ENCODE results near the gene TXNRD2. TPM values are rescaled to one million over a fixed set of nuclear protein-coding genes. Genes with fewer than 3 reads are reported as not detected.
"Not testable (repeated sequence)": the region's sequence is repeated elsewhere in the genome, so short reads cannot be mapped to it uniquely, and the experiment has no call there.

TXNRD2 gene
- total RNA-seq, 4 donors from 2014 or later = 8.4 to 33.2 (median 15.7) TPM

GRCh38 chr22:19937616-19938473, 3.8 kb downstream of the TXNRD2 start:
- no peak for DNase-seq (ENCODE audit: low spot score in 2 of 2)
- Histone ChIP-seq H3K36me3 (no peaks in the 10 kb centered on the region), H3K27me3 (no peaks in the 10 kb centered on the region), H3K4me3 (no peak overlapping the region), H3K27ac (no peak overlapping the region), H3K9me3 (no peaks in the 10 kb centered on the region), H3K4me1 (peaks cover 22% of the 10 kb centered on the region)
- TF ChIP-seq CTCF (IDR thresholded peaks at IDR 0.05) (no peak), POLR2AphosphoS5 (IDR thresholded peaks at IDR 0.05) (no peak), POLR2A (IDR thresholded peaks at IDR 0.05) (no peak), EP300 (IDR thresholded peaks at IDR 0.05) (no peak)
- 88% methylated on average over 16 of the region's 16 CpGs for WGBS

GRCh38 chr22:19936513-19936912, 5.1 kb downstream of the TXNRD2 start:
- TF ChIP-seq POLR2AphosphoS5 (IDR thresholded peaks at IDR 0.05) (no peak), POLR2A (IDR thresholded peaks at IDR 0.05) (no peak)
- WGBS = 95% methylated on average over 7 of the region's 7 CpGs
- Histone ChIP-seq H3K4me3 (no peak overlapping the region), H3K27ac (no peak overlapping the region), H3K36me3 (no peaks in the 10 kb centered on the region), H3K4me1 (peaks cover 21% of the 10 kb centered on the region), H3K27me3 (no peaks in the 10 kb centered on the region), H3K9me3 (no peaks in the 10 kb centered on the region)
- DNase-seq (ENCODE audit: low spot score in 2 of 2) = no peak

- H3K4me1 ChIP-seq = peaks cover 12% of the 10 kb centered on the region
- DNase-seq (ENCODE audit: low spot score in 2 of 2); H3K9me3 ChIP-seq; H3K27me3 ChIP-seq; H3K36me3 ChIP-seq; H3K4me3 ChIP-seq; H3K27ac ChIP-seq: not testable (repeated sequence)
- WGBS = 84% methylated on average over 11 of the region's 11 CpGs
Observed at GRCh38 chr22:19935123-19935718, 6.4 kb downstream of the TXNRD2 start.

- Histone ChIP-seq H3K27me3 (no peaks in the 10 kb centered on the region), H3K36me3 (peaks cover 4% of the 10 kb centered on the region), H3K4me3 (no peak overlapping the region), H3K4me1 (peaks cover 12% of the 10 kb centered on the region), H3K27ac (no peak overlapping the region), H3K9me3 (no peaks in the 10 kb centered on the region)
- WGBS = 93% methylated on average over 2 of the region's 9 CpGs
- TF ChIP-seq EP300 (IDR thresholded peaks at IDR 0.05) (no peak), CTCF (IDR thresholded peaks at IDR 0.05) (no peak), POLR2A (IDR thresholded peaks at IDR 0.05) (no peak), POLR2AphosphoS5 (IDR thresholded peaks at IDR 0.05) (no peak)
- DNase-seq (ENCODE audit: low spot score in 2 of 2) = no peak
Observed at GRCh38 chr22:19933341-19934241, 8.0 kb downstream of the TXNRD2 start.

- Histone ChIP-seq H3K4me3 (no peak overlapping the region), H3K27ac (no peak overlapping the region), H3K9me3 (no peaks in the 10 kb centered on the region), H3K4me1 (peaks cover 12% of the 10 kb centered on the region), H3K36me3 (peaks cover 4% of the 10 kb centered on the region), H3K27me3 (no peaks in the 10 kb centered on the region)
- TF ChIP-seq EP300 (IDR thresholded peaks at IDR 0.05) = no peak
- no peak for TF ChIP-seq POLR2A (IDR thresholded peaks at IDR 0.05)
- TF ChIP-seq POLR2AphosphoS5 (IDR thresholded peaks at IDR 0.05) = no peak
- TF ChIP-seq CTCF (IDR thresholded peaks at IDR 0.05) = no peak
- WGBS = 74% methylated on average over 5 of the region's 12 CpGs
- no peak for DNase-seq (ENCODE audit: low spot score in 2 of 2)
Observed at GRCh38 chr22:19932367-19933206, 9.0 kb downstream of the TXNRD2 start.
